Gastrocnemius medialis (tissue), 4 donors: ENCODE data around the gene PLCXD1. TPM values are rescaled to one million over a fixed set of nuclear protein-coding genes. Genes with fewer than 3 reads are reported as not detected.
A peak's percentile ranks its signal among the peaks of the same experiment; 100 is the strongest.

Source experiments
- ATAC-seq, 2 donors: fragments of 150-250 bp; one replicate each; pipeline ENCODE4 v1.9.1; 2016
- DNase-seq, 2 donors: peaks; one replicate each; pipeline ENCODE4 v3.0.0-alpha.2; 2019
- H3K27ac ChIP-seq, 4 donors: fragments of 200-600 bp; sonication (generic); 1 replicate in 1 of 4; 2 replicates in 3 of 4; pipeline ENCODE4 v1.5.1; 2016 to 2018; ENCODE audit warnings: mild to moderate bottlenecking in 2 of 4, moderate library complexity in 1 of 4
- H3K27me3 ChIP-seq, 3 donors: fragments of 200-600 bp; sonication (generic) in 2 of 3; 1 replicate in 1 of 3; 2 replicates in 2 of 3; pipeline versions ENCODE4 v1.5.1 to v1.6.0; 2016 to 2019; ENCODE audit warnings: mild to moderate bottlenecking in 1 of 3, moderate library complexity in 1 of 3
- H3K36me3 ChIP-seq, 2 donors: fragments of 200-600 bp; sonication (generic) in 1 of 2; one replicate each; pipeline ENCODE4 v1.5.1; 2017 to 2018
- H3K4me1 ChIP-seq, 2 donors: fragments of 200-600 bp; sonication (generic) in 1 of 2; one replicate each; pipeline ENCODE4 v1.5.1; 2016 to 2017; ENCODE audit warnings: mild to moderate bottlenecking in 2 of 2
- H3K4me3 ChIP-seq, 4 donors: fragments of 200-600 bp; sonication (generic) in 3 of 4; 1 replicate in 1 of 4; 2 replicates in 3 of 4; pipeline ENCODE4 v1.5.1; 2016 to 2019; ENCODE audit warnings: mild to moderate bottlenecking in 2 of 4
- H3K9me3 ChIP-seq, 3 donors: fragments of 200-600 bp; sonication (generic) in 2 of 3; 1 replicate in 1 of 3; 2 replicates in 2 of 3; pipeline ENCODE4 v1.5.1; 2016 to 2019
- CTCF ChIP-seq, 5 experiments: fragments of 450-650 bp in 3 of 5; fragments of 200-600 bp in 2 of 5; sonication (generic) in 2 of 5; IDR thresholded peaks in 4 of 5; conservative IDR thresholded peaks in 1 of 5; 1 replicate in 4 of 5; 2 replicates in 1 of 5; pipeline ENCODE4 v1.5.1; 2016 to 2019; ENCODE audit warnings: antibody characterized with exemption in 5 of 5, mild to moderate bottlenecking in 3 of 5, moderate library complexity in 3 of 5
- POLR2A ChIP-seq, 2 donors: fragments of 450-650 bp; IDR thresholded peaks; one replicate each; pipeline ENCODE4 v1.6.1; 2017; ENCODE audit warnings: antibody characterized with exemption in 2 of 2, mild to moderate bottlenecking in 2 of 2, moderate library complexity in 2 of 2
- in situ Hi-C, 4 donors: fragments of 200-750 bp; cut with MboI; loops; one replicate each; pipeline versions ENCODE4 v1.15.0 to v1.8.0; 2017; ENCODE audit warnings: low sequenced_read_pairs in 4 of 4
- intact Hi-C: fragments of 100-400 bp; cut with DNase I; formaldehyde crosslinking; loops from one replicate; pipeline ENCODE4 v1.15.1; 2023; ENCODE audit warnings: low total_unique reads
- total RNA-seq, 4 donors: library from RNA; depleted of rRNA; stranded (reverse); fragments of >200 nt; gene quantifications; one replicate each; pipeline versions ENCODE4 v1.1.0 to v1.2.3, GENCODE V29; 2016

PLCXD1 gene
- total RNA-seq, 4 donors from 2014 or later = 0.36 to 1.7 (median 0.66) TPM

- no peaks in the 10 kb centered on the region for H3K27me3 ChIP-seq
- in situ Hi-C loops = no loop called here
- no peaks in the 10 kb centered on the region for H3K4me1 ChIP-seq
- no peak overlapping the region for H3K4me3 ChIP-seq
- no peak for ATAC-seq
- TF ChIP-seq POLR2A (IDR thresholded peaks at IDR 0.05) (no peak), CTCF (IDR thresholded peaks at IDR 0.05 in 4 of 5, conservative IDR thresholded peaks at IDR 0.05 in 1 of 5) (no peak)
- intact Hi-C loops = no loop called here
- DNase-seq = no peak
- H3K36me3 ChIP-seq = no peaks in the 10 kb centered on the region
- no peak overlapping the region for H3K27ac ChIP-seq
- no peaks in the 10 kb centered on the region for H3K9me3 ChIP-seq
Observed at GRCh38 chrX:265502-265901, 15.7 kb upstream of the PLCXD1 start.

- in situ Hi-C loops (no loop called here), intact Hi-C loops (no loop called here)
- Histone ChIP-seq H3K9me3 (no peaks in the 10 kb centered on the region), H3K4me1 (no peaks in the 10 kb centered on the region), H3K36me3 (no peaks in the 10 kb centered on the region), H3K4me3 (no peak overlapping the region), H3K27ac (no peak overlapping the region), H3K27me3 (no peaks in the 10 kb centered on the region)
- peak in 1 of 2 donors; percentile 6 for DNase-seq
- ATAC-seq = no peak
- no peak for TF ChIP-seq POLR2A (IDR thresholded peaks at IDR 0.05)
- TF ChIP-seq CTCF (IDR thresholded peaks at IDR 0.05 in 4 of 5, conservative IDR thresholded peaks at IDR 0.05 in 1 of 5) = no peak
Observed at GRCh38 chrX:267771-268261, 13.4 kb upstream of the PLCXD1 start.

GRCh38 chrX:270848-271367 is 10.3 kb upstream of the PLCXD1 start:
- Histone ChIP-seq H3K27ac (no peak overlapping the region), H3K36me3 (no peaks in the 10 kb centered on the region), H3K27me3 (peaks cover 0 to 4% (median 0%) of the 10 kb centered on the region in 3 donors), H3K4me3 (no peak overlapping the region), H3K9me3 (no peaks in the 10 kb centered on the region), H3K4me1 (peaks cover 0 to 7% of the 10 kb centered on the region in 2 donors)
- peak in 1 of 2 donors; percentile 5 for DNase-seq
- in situ Hi-C loops (no loop called here), intact Hi-C loops (no loop called here)
- no peak for ATAC-seq
- no peak for TF ChIP-seq POLR2A (IDR thresholded peaks at IDR 0.05)
- TF ChIP-seq CTCF (IDR thresholded peaks at IDR 0.05 in 4 of 5, conservative IDR thresholded peaks at IDR 0.05 in 1 of 5) = no peak

- intact Hi-C loops = no loop called here
- TF ChIP-seq CTCF (IDR thresholded peaks at IDR 0.05 in 4 of 5, conservative IDR thresholded peaks at IDR 0.05 in 1 of 5) = no peak
- no peak for TF ChIP-seq POLR2A (IDR thresholded peaks at IDR 0.05)
Observed at GRCh38 chrX:274904-275475, 6.2 kb upstream of the PLCXD1 start.

More at GRCh38 chrX:274904-275475, 6.2 kb upstream of the PLCXD1 start:
- DNase-seq (peak in 1 of 2 donors; percentile 24), ATAC-seq (peak; percentile 27 to 35)
- in situ Hi-C loops = no loop called here
- Histone ChIP-seq H3K36me3 (no peaks in the 10 kb centered on the region), H3K4me3 (peak overlapping the region in 3 of 4 donors; percentile 49 to 64 (median 49)), H3K4me1 (peaks cover 0 to 15% of the 10 kb centered on the region in 2 donors), H3K9me3 (no peaks in the 10 kb centered on the region), H3K27ac (peak overlapping the region in 3 of 4 donors; percentile 36 to 68 (median 48)), H3K27me3 (peaks cover 6 to 15% (median 6%) of the 10 kb centered on the region in 3 donors)
